Prostate gland (tissue), 2 donors: ENCODE results near the gene SLC25A23.

ENCODE experiments used
- POLR2A ChIP-seq: fragments of 450-650 bp; IDR thresholded peaks from one replicate; pipeline ENCODE4 v1.6.1; 2016; ENCODE audit warnings: antibody characterized with exemption, mild to moderate bottlenecking
- POLR2AphosphoS5 ChIP-seq: sonication (generic); formaldehyde crosslinking; IDR thresholded peaks from one replicate; pipeline ENCODE4 v1.6.1; 2017; ENCODE audit warnings: antibody characterized with exemption
- TF ChIP-seq, protein P1 (sequence below), 4 experiments: fragments of 200-600 bp in 2 of 4; fragments of 450-650 bp in 2 of 4; sonication (generic) in 2 of 4; IDR thresholded peaks; 1 replicate in 3 of 4; 2 replicates in 1 of 4; pipeline ENCODE4 v1.5.1; 2016 to 2019; ENCODE audit warnings: antibody characterized with exemption in 4 of 4, mild to moderate bottlenecking in 2 of 4, moderate library complexity in 2 of 4

DNA sequence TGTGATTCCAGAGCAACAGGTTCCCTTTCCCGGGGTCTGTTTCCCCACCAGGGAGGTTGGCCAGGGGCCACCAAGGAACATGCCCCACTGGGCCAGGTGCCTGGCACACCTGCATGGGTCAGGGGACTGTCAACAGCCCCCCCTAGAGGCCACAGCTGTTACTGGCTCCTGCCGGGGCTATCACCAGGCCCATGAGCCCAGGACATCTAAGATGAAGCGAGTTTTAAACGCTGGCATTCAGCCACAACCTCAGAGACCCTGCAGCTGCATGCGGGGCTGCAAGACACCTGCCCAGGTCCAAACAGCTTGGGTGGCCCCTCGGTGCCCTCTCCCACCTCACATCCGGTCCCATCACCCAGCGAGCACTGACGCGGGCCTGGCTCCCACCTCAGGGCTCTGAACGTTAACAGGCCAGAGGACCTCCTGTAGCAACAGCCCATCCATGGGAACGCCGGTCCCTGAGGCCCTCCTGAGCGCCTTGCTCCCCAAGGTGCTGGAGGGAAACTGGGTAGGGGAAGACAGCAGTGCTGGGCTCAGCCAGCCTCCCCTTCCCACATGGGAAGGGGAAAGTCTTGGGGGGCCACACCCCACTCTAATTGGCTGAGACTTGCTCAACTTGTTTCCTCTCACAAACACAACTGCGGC lies 47.0 kb downstream of the SLC25A23 start:
- TF ChIP-seq, protein P1, sequence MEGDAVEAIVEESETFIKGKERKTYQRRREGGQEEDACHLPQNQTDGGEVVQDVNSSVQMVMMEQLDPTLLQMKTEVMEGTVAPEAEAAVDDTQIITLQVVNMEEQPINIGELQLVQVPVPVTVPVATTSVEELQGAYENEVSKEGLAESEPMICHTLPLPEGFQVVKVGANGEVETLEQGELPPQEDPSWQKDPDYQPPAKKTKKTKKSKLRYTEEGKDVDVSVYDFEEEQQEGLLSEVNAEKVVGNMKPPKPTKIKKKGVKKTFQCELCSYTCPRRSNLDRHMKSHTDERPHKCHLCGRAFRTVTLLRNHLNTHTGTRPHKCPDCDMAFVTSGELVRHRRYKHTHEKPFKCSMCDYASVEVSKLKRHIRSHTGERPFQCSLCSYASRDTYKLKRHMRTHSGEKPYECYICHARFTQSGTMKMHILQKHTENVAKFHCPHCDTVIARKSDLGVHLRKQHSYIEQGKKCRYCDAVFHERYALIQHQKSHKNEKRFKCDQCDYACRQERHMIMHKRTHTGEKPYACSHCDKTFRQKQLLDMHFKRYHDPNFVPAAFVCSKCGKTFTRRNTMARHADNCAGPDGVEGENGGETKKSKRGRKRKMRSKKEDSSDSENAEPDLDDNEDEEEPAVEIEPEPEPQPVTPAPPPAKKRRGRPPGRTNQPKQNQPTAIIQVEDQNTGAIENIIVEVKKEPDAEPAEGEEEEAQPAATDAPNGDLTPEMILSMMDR (IDR thresholded peaks at IDR 0.05) = peak in 2 of 4 experiments; percentile 19 to 39
- TF ChIP-seq POLR2A = no peak
- TF ChIP-seq POLR2AphosphoS5 = no peak
